ENCODE measurements around the gene SMARCB1. TPM values are rescaled to one million over a fixed set of nuclear protein-coding genes. Genes with fewer than 3 reads are reported as not detected.

The SMARCB1 gene
- total RNA-seq, 1 donor from 2014 or later = 99.8 TPM

DNA sequence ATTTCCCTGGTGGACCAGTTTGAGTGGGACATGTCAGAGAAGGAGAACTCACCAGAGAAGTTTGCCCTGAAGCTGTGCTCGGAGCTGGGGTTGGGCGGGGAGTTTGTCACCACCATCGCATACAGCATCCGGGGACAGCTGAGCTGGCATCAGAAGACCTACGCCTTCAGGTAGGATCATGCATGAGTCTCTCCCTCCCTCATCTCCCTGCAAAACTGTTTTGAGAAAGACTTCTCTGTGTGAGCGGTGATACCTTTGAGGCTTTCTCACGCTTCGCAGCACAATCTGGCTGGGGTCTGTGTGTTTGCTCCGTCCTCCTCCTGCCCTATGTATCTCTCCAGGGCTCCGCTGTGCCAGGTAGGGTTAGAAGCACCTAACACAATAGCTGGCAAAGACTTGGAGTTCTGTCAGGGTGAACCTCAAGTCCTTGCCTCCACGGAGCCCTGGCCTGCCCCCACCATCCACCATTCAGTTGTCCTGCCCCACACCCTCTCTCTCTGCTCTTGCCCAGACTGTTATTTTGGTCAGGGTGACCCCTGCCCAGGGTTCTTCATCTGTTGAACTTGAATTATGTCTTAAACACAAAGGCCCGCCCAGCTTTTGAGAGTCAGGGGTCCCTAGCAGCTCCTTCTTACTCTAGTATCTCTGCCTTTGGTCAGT is 38.6 kb downstream of the SMARCB1 start:
- Mint-ChIP-seq H3K9me3 (no peaks in the 10 kb centered on the region), H3K27me3 (ENCODE audit: insufficient read depth) (no peaks in the 10 kb centered on the region), H3K36me3 (ENCODE audit: low read depth) (peaks cover 47% of the 10 kb centered on the region), H3K4me1 (ENCODE audit: low read depth) (peaks cover 22% of the 10 kb centered on the region), H3K4me3 (no peak overlapping the region), H3K27ac (peak overlapping the region; percentile 87)
- intact Hi-C loops (cut with micrococcal nuclease) = no loop called here
- no peak for DNase-seq (ENCODE audit: low spot score)

DNA sequence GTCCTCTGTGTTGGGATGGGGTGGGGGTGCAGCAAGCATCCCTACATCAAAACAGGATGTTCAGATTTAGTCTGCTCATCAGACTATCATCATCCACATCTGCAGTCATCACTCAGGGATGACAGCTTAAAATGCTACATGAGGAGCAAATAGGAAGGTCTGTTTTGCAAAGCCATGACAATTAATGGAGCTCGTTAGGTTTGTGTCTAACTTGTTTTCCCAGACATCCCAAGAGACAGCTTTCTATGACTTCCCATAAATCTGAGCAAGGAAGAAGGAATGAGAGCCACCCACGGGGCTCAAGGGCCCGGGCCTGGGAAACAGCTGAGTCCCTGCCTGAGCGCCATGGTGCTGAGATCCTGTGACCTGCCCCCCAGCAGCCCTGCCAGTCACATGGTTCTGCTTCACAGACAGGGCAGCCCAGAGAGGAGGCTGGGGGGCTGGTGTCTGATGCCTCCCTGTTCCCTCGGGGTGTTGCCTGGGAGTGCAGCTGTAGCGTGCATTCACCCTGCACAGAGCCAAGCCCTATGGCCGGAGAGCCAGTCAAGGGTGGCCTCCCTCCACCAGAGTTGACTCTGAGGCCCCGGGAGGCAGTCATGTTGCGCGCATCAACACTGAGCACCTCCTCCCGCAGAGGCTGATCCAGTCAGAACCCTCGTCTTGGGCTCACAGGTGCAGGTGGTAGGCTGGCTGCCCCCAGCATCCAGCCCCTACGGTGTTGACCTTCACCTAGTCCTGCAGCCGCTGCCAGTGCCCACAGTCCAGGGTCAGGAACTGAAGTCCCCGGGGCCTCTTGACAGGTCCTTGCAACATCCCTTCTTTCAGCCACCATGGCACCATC is 40.0 kb downstream of the SMARCB1 start:
- intact Hi-C loops (cut with micrococcal nuclease) = no loop called here
- Mint-ChIP-seq H3K4me1 (ENCODE audit: low read depth) (peaks cover 18% of the 10 kb centered on the region), H3K27ac (peak overlapping the region; percentile 87), H3K27me3 (ENCODE audit: insufficient read depth) (no peaks in the 10 kb centered on the region), H3K9me3 (no peaks in the 10 kb centered on the region), H3K4me3 (peak overlapping the region; percentile 39), H3K36me3 (ENCODE audit: low read depth) (peaks cover 43% of the 10 kb centered on the region)
- DNase-seq (ENCODE audit: low spot score) = no peak

DNA sequence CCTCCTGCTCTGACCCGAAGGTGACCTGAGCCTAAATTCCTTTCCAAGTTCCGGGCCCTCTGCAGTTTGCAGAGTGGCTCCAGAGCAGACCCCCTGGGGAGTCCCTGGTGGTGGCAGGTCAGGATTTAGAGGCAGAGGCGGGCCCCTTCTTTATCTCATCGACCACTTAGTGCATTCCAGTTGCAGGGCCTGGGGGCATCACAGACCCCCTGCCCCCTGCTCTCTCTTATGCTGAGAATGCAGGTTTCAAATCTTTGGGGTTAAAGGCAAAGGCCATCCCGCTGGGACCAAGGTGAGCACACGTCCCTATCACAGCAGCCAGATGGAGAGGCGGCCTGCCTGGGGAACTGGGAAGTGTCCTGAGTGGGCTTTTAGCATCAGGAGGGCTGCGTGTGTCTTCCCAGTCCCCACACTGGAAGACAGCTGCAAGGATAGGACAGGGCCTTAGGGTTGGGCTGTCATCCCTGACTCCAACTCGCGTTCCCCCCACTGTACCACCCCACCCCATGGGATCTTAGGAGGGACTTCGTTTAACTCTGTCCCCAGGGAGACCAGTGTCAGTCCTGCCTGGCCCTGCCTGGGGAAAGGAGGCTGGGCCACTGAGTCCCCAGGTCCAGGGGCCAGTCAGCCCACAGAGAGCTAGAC is 40.7 kb downstream of the SMARCB1 start:
- no peak overlapping the region for H3K27ac Mint-ChIP-seq
- H3K27me3 Mint-ChIP-seq (ENCODE audit: insufficient read depth) = no peaks in the 10 kb centered on the region
- H3K4me3 Mint-ChIP-seq = no peak overlapping the region
- intact Hi-C loops (cut with micrococcal nuclease) = no loop called here
- H3K36me3 Mint-ChIP-seq (ENCODE audit: low read depth) = peaks cover 41% of the 10 kb centered on the region
- H3K4me1 Mint-ChIP-seq (ENCODE audit: low read depth) = peaks cover 18% of the 10 kb centered on the region
- H3K9me3 Mint-ChIP-seq = no peaks in the 10 kb centered on the region
- no peak for DNase-seq (ENCODE audit: low spot score)

DNA sequence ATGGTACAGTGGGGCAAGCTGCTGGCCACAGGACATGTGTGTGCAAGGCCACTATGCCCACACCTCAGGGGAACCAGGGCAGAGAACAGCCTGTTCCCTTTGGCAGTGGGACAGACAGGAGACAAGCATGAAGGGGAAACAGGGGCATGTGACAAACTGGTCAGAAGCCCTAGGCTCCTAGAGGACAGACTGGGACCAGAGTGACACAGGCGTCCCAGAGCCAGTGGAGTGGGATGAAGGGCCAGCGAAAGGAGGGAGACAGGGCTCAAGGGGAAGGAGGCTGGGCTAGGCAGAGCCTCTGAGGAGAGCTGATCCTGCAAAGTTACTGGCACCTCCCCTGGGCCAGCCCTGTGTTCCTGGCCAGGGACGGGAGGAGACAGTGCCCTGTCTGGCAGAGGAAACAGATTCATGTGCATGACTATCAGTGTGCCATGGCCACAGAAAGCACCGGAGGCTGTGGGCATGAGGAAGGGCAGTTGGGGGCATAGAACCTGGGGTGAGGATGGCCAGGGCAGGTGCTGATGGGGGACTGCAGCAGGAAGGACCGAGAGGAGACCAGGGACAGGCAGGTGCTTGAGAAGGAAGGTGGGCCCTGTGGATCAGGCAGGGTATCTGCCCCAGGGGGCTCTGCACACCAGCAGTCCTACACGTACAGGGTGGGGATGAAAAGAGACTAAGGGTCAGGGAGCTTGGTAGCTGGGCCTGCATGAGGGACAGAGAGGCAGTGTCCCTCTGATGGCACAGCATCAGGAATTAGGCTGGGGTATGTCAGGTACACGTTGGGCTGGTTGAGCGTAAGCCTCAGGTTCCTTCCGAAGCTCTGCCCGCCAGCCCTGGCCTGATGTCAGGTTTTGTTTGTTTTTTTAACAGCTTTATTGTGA is 42.3 kb downstream of the SMARCB1 start:
- Mint-ChIP-seq H3K9me3 (no peaks in the 10 kb centered on the region), H3K27me3 (ENCODE audit: insufficient read depth) (no peaks in the 10 kb centered on the region), H3K4me3 (no peak overlapping the region), H3K27ac (peak overlapping the region; percentile 41), H3K4me1 (ENCODE audit: low read depth) (peaks cover 18% of the 10 kb centered on the region), H3K36me3 (ENCODE audit: low read depth) (peaks cover 30% of the 10 kb centered on the region)
- intact Hi-C loops (cut with micrococcal nuclease) = no loop called here
- DNase-seq (ENCODE audit: low spot score) = no peak

DNA sequence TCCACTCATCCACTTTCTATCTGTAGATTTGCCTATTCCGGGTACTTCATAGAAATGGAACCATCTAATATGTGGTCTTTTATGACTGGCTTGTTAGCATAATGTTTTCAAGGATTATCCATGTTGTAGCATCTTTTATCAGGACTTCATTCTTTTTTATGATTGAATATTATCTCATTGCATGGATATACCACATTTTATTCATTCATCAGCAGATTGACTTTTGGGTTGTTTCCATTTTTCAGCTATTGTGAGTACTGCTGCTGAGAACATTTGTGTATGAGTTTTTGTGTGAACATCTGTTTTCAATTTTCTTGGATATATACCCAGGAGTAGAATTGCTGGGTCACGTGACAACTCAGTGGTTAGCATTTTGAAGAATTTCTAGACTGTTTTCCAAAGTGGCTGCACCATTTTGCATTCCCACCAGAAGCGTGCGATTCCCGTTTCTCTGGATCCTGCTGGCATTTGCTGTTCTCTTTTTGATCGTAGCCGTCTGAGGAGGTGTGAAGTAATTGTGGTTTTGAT is 43.1 kb downstream of the SMARCB1 start:
- Mint-ChIP-seq H3K9me3 (no peaks in the 10 kb centered on the region), H3K36me3 (ENCODE audit: low read depth) (peaks cover 27% of the 10 kb centered on the region), H3K4me1 (ENCODE audit: low read depth) (peaks cover 18% of the 10 kb centered on the region), H3K27ac (no peak overlapping the region), H3K27me3 (ENCODE audit: insufficient read depth) (no peaks in the 10 kb centered on the region), H3K4me3 (no peak overlapping the region)
- DNase-seq (ENCODE audit: low spot score) = no peak
- intact Hi-C loops (cut with micrococcal nuclease) = no loop called here

DNA sequence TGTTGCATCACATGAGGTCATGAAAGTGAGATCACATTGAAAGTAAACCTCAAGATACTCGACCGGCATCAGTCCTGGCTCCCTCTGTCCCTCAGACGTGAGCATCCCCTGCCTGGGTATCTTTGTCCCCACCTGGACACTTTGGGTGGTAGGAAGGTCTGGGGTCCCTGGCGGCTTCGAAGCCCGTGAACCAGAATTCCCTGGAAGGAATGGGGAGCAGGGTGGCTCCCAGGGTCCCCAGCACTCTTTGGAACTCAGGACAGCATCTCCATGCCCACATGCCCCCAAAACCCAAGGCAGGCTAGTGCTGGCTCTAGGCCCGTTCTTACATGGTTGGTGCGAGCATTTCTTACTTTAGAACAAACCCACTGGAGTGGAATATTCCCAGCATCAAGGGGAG is 44.5 kb downstream of the SMARCB1 start:
- no peak for DNase-seq (ENCODE audit: low spot score)
- H3K4me1 Mint-ChIP-seq (ENCODE audit: low read depth) = peaks cover 9% of the 10 kb centered on the region
- intact Hi-C loops (cut with micrococcal nuclease) = no loop called here
- H3K36me3 Mint-ChIP-seq (ENCODE audit: low read depth) = peaks cover 22% of the 10 kb centered on the region
- H3K27ac Mint-ChIP-seq = no peak overlapping the region
- H3K9me3 Mint-ChIP-seq = no peaks in the 10 kb centered on the region
- H3K4me3 Mint-ChIP-seq = no peak overlapping the region
- H3K27me3 Mint-ChIP-seq (ENCODE audit: insufficient read depth) = no peaks in the 10 kb centered on the region

DNA sequence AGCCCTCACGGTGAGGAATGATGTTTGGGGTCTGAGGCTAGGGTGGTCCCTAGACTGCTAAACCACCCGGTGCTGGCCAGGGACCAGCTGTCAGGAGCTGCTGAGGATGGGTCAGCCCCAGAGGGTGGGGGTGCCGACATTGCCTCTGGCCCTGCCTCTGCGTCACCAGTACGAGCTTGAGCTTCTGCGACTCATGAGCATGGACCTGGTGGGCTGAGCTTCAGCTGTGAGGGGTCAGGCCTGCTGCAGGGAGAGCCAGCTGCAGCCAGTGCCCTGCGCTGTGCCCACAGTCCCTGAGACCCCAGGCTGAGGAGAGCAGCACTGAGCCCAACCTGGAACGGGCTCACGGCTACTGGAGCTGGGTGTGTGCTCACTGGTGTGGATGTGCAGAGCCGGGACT is 45.0 kb downstream of the SMARCB1 start:
- Mint-ChIP-seq H3K27ac (no peak overlapping the region), H3K36me3 (ENCODE audit: low read depth) (peaks cover 19% of the 10 kb centered on the region), H3K4me1 (ENCODE audit: low read depth) (peaks cover 8% of the 10 kb centered on the region), H3K4me3 (no peak overlapping the region), H3K9me3 (no peaks in the 10 kb centered on the region), H3K27me3 (ENCODE audit: insufficient read depth) (no peaks in the 10 kb centered on the region)
- no peak for DNase-seq (ENCODE audit: low spot score)
- intact Hi-C loops (cut with micrococcal nuclease) = no loop called here

DNA sequence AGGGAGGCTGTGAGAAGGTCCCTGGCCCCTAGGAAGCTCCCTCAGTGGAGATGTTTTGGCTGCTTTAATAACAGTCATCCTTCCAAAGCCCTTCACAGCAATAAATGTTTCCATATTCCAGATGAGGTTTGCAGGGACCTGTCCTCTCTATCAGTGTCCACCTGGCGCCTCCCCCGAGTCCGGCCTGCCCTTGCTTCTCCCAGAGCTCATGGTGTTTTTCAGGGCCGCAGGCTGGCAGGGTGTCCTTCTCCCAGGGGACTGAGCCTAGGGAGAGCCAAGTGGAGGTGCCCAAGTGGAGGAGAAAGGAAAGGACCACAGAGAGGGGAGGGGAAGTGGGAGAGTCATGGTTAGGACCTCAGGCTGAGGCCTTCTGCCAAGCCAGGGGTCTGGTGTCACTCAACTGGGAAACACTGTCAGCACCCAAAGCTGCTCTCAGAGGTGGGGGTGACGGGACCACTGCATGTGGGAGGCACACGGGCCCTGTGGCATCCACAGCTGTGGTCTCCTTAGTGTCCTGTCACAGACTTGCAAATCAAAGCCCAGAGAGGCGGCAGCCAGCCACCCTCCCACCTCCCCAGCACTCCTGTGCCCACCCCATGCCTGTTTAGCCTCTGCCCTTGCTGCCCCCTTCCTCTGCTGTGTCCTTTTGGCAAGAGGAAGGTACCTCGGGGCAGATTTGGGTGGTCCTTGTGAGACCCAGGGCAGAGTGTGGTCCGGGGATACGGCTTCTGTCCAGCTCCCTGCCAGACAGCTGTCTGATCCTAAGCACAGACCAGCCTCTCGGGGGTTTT is 45.7 kb downstream of the SMARCB1 start:
- no peak for DNase-seq (ENCODE audit: low spot score)
- H3K27me3 Mint-ChIP-seq (ENCODE audit: insufficient read depth) = no peaks in the 10 kb centered on the region
- intact Hi-C loops (cut with micrococcal nuclease) = no loop called here
- H3K4me3 Mint-ChIP-seq = no peak overlapping the region
- peaks cover 8% of the 10 kb centered on the region for H3K4me1 Mint-ChIP-seq (ENCODE audit: low read depth)
- H3K36me3 Mint-ChIP-seq (ENCODE audit: low read depth) = peaks cover 19% of the 10 kb centered on the region
- no peaks in the 10 kb centered on the region for H3K9me3 Mint-ChIP-seq
- no peak overlapping the region for H3K27ac Mint-ChIP-seq

DNA sequence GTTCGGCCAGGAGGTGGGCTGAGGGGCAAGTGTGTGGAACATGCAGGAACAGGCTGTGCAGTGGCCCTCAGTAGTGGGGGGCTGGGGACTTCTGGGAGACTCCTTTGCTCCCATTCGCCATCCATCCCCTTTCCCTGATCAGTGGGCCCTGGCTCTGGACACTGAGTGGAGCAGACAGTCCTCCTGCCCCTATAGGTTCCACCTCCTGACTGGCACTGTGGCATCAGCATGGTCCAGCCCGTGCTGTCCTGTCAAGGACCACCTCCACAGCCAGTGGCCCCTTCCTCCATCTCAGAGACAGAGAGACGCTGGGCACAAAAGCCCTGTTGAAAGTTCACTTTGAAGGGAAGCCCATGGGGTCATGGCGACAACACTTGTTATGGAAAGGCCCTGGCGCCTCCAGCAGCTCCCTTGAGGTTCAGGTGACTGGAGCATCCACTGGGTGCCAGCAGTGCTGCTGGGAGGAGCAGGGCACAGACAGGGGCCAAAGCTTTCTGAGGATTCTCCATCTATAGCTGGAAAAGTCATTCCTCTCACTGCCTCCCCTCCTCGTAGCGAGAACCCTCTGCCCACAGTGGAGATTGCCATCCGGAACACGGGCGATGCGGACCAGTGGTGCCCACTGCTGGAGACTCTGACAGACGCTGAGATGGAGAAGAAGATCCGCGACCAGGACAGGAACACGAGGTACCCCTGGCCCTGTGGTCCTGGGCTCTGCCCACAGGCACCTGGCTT is 46.4 kb downstream of the SMARCB1 start:
- no peak overlapping the region for H3K4me3 Mint-ChIP-seq
- no peaks in the 10 kb centered on the region for H3K9me3 Mint-ChIP-seq
- DNase-seq (ENCODE audit: low spot score) = no peak
- H3K4me1 Mint-ChIP-seq (ENCODE audit: low read depth) = peaks cover 13% of the 10 kb centered on the region
- no peaks in the 10 kb centered on the region for H3K27me3 Mint-ChIP-seq (ENCODE audit: insufficient read depth)
- peaks cover 21% of the 10 kb centered on the region for H3K36me3 Mint-ChIP-seq (ENCODE audit: low read depth)
- intact Hi-C loops (cut with micrococcal nuclease) = no loop called here
- H3K27ac Mint-ChIP-seq = no peak overlapping the region

DNA sequence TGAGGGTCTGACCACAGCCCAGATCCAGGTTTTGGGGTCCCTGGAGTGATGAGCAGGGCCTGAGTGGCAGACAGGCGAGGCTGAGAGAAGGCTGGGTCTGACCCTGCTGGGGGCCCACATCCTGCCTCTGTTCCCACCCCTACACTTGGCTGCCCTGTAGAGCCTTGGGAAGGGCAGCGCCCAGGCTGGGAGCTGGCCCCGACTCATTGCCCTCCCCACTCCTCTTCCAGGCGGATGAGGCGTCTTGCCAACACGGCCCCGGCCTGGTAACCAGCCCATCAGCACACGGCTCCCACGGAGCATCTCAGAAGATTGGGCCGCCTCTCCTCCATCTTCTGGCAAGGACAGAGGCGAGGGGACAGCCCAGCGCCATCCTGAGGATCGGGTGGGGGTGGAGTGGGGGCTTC is 47.1 kb downstream of the SMARCB1 start:
- intact Hi-C loops (cut with micrococcal nuclease) = no loop called here
- H3K4me3 Mint-ChIP-seq = no peak overlapping the region

DNA sequence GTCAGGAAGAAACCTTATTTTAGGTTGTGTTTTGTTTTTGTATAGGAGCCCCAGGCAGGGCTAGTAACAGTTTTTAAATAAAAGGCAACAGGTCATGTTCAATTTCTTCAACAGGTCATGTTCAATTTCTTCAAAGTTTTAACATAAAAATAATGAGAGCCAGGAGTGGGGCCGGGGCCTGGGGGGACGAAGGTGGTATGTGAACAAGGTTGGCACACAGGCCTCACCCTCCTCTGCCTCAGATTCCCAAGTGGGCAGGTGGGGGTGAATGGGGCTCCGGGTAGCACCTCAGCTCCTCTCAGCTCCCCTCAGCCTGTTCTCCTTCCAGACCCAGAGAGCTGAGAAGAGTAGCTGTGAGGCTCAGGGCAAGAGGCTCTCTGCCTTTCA is 47.6 kb downstream of the SMARCB1 start:
- intact Hi-C loops (cut with micrococcal nuclease) = no loop called here
- Mint-ChIP-seq H3K27me3 (ENCODE audit: insufficient read depth) (no peaks in the 10 kb centered on the region), H3K36me3 (ENCODE audit: low read depth) (peaks cover 14% of the 10 kb centered on the region), H3K4me1 (ENCODE audit: low read depth) (peaks cover 23% of the 10 kb centered on the region), H3K4me3 (no peak overlapping the region), H3K9me3 (no peaks in the 10 kb centered on the region), H3K27ac (no peak overlapping the region)
- no peak for DNase-seq (ENCODE audit: low spot score)

More for the DNA sequence above, 47.1 kb downstream of the SMARCB1 start:
- H3K27me3 Mint-ChIP-seq (ENCODE audit: insufficient read depth) = no peaks in the 10 kb centered on the region
- H3K9me3 Mint-ChIP-seq = no peaks in the 10 kb centered on the region
- no peak overlapping the region for H3K27ac Mint-ChIP-seq
- no peak for DNase-seq (ENCODE audit: low spot score)
- H3K36me3 Mint-ChIP-seq (ENCODE audit: low read depth) = peaks cover 17% of the 10 kb centered on the region
- peaks cover 19% of the 10 kb centered on the region for H3K4me1 Mint-ChIP-seq (ENCODE audit: low read depth)

All from activated T-helper 1 cell treated with anti-CD3 and anti-CD28 coated beads, Interleukin-12 subunit alpha, Interleukin-12 subunit beta, Interleukin-2, Interleukin-4 antibody, amounts not matched to agents 30 ng/mL and 10 ng/mL and 1 ng/mL, durations not matched to agents 14 hours and 24 hours and 36 hours (primary cell).